Left kidney (tissue), 2 donors: ENCODE data around the gene ATP11A. TPM values are rescaled to one million over a fixed set of nuclear protein-coding genes. Genes with fewer than 3 reads are reported as not detected.
"Not testable (repeated sequence)": the region's sequence is repeated elsewhere in the genome, so short reads cannot be mapped to it uniquely, and the experiment has no call there.

Source experiments
- DNase-seq: peaks from one replicate; pipeline ENCODE4 v3.0.0-alpha.2; 2013
- polyA plus RNA-seq: library from polyadenylated mRNA; unstranded; fragments of 120-200 nt; gene quantifications from one replicate; pipeline ENCODE4 v1.2.1, GENCODE V29; 2013; ENCODE audit not compliant: insufficient read length

ATP11A gene
- polyA plus RNA-seq, 1 donor, result 46.8 TPM

DNA sequence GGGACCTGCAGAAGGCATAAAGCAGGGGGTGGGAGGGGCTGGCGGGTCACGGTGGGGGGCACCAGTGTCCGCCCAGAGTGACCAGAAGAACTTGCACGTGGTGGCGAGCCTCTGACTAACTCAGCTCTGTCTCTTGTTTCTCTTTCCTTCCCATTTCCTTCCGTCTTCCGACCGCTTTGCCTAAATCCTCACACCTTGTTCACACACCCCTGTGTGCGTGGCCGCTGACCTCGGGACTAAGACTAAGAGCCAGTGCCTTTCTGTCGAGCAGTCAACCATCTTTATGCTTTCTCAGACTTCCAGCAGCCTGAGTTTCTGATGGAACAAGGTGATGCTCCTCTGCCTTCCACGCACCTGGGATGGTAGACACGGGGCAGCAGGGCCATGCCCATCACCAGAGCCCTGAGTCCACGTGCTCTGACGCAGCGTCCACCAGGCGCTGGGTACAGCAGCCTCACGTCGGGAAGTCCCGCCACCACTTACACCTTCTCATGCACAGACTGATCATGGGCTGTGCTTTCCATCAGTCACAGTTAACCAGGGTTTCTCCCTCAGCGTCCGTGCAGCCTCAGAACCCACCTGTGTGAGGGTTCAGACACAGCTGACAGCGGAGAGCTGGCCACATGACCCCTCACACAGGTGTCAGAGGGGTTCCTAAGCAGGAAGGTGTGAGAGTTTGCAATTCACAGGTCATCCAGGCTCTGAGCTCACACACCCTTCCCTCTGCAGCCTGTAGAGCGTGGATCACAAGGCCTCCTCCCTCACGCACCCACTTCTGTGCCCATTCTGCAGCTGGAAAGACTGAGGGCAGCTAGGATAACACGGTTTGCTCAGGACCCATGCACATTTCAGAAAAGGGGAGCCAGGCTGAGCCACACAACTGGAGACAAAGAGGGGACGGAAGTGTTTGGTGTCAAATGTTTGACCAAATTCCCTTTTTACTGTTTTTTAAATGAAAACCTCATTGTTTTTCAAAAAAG is 188.4 kb downstream of the ATP11A start:
- DNase-seq, result no peak

- no peak for DNase-seq
Measured at GRCh38 chr13:112879283-112879833, 189.5 kb downstream of the ATP11A start.

- no peak for DNase-seq
Measured at GRCh38 chr13:112880221-112880641, 190.4 kb downstream of the ATP11A start.

DNA sequence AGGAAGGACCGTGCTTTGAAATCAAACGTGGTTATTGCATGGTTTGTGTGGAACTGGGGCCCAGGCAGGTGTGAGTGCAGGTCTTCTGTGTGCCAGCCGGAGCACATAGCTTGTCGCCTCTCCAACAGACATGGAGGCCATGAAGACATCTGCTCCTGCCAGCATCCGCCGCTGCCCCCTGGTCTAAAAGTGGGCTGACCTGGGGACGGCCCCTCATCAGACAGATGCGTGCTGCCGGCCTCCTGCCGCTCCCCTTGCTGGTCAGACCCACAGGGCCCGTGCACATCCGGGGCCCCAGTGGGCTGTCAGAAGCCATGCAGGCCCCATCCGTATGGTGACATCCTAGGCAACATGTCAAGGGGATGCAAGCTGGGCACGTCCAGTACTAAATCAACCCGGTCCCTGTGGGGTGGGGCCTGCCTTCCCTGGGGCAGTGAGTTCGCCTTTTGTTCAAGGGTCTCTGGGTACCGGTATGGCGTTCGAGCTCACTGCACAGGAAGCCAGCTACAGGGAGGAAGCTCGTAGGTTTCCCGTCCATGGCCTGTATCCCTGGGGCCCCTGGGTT is 191.2 kb downstream of the ATP11A start:
- DNase-seq, result no peak

DNA sequence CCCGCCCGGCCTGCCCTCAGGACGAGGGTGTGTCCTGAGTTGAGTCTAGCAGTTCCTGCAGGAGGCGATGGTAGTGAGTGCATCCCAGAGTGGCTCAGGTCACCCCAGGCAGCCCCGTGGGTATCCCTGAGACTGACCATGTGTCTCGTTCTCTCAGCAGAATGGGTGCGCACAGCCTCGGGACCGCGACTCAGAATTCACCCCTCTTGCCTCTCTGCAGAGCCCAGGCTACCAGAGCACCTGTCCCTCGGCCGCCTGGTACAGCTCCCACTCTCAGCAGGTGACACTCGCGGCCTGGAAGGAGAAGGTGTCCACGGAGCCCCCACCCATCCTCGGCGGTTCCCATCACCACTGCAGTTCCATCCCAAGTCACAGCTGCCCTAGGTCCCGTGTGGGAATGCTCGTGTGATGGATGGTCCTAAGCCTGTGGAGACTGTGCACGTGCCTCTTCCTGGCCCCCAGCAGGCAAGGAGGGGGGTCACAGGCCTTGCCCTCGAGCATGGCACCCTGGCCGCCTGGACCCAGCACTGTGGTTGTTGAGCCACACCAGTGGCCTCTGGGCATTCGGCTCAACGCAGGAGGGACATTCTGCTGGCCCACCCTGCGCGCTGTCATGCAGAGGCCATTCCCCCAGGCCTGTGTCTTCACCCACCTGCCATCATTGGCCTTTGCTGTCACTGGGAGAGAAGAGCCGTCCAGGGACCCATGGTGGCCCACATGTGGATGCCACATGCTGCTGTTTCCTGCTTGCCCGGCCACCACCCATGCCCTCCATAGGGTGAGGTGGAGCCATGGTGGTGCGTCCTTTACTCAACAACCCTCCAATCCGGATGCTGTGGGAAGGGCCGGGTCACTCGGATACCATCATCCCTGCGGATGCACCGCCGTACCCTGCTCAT is 192.1 kb downstream of the ATP11A start:
- DNase-seq, result no peak

DNA sequence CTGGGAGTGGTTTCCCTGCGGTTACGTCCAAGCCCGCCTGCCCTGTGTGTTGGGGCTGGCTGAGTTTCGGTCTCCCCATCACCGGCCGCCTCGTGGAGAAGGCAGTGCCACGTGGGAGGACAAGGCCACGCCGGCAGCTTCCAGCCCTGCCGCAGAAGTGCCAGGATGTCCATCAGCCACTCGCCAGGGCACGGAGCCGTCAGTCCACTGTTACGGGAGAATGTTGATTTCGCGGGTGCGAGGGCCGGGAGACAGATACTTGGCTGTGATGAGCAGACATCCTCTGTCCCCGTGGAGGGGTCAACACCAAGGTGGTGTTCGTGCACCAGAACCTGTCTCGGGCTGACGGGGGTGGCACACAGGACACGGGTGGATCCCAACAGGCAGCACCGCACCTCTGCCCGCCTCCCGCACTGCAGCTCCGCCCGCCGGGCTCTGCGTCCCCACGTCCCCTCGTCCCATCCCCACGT is 192.8 kb downstream of the ATP11A start:
- DNase-seq, result no peak

DNA sequence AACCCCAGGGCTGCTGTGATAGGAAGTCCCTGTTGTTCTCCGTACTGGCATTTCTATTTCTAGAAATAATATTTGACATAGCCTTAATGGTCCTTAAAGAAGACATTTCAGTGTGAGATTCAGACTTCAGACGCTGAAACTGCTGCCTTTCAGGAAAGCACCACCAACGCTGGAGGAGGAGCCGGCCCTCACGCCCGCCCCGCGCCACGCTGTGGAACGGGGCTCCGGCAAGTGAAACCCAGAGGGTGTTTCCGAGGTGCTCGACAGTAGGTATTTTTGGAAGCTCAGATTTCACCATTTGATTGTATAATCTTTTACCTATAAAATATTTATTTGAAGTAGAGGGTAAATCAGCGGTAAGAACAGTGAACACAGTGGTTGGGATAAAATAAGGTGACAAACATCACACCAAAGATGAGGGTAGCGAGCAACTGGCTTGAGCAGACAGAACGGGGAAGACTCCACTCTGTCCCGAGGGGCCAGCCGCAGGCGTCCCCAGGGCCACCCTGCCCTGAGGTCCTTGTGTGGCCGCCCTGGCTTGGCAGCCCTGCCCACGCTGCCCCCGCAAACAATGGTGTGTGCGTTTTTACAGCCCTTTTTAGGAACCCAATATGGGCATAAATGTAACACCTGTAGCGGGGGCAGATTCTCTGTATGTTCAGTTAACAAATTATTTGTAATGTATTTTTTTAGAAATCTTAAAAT is 193.6 kb downstream of the ATP11A start:
- no peak for DNase-seq

DNA sequence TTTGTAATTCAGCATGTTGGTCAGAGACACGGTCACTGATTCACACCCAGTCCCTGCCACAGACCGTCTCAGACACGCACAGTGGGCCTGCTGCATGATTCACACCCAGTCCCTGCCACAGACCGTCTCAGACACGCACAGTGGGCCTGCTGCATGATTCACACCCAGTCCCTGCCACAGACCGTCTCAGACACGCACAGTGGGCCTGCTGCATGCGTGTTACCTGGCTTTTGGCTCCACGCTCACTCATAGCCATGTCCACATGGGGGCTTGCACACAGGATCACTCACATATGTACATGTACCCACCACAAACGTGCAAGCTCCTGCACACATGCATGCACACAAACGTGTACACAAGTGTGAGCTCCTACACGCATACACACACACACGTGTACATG is 194.9 kb downstream of the ATP11A start:
- not testable (repeated sequence) for DNase-seq

DNA sequence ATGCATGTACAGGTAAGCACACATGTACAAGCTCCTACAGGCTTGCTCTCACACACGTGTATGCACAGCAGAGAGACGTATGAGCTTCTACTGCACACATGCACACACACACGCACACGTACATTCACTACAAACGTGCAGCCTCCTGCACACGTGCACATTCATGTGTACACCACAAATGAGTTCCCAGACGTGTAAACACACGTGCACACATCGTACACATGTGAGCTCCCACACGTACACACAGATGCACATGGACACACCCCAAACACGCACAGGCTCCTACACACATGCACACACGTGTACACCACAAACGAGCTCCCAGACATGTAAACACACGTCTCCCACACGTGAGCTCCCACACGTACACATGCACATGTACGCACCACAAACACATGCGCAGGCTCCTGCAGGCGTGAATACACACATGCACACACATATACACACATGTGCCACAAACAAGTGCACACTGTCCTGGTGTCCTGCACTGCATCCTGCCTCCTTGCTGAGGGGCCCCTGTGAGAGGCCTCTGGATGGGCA is 195.5 kb downstream of the ATP11A start:
- no peak for DNase-seq

DNA sequence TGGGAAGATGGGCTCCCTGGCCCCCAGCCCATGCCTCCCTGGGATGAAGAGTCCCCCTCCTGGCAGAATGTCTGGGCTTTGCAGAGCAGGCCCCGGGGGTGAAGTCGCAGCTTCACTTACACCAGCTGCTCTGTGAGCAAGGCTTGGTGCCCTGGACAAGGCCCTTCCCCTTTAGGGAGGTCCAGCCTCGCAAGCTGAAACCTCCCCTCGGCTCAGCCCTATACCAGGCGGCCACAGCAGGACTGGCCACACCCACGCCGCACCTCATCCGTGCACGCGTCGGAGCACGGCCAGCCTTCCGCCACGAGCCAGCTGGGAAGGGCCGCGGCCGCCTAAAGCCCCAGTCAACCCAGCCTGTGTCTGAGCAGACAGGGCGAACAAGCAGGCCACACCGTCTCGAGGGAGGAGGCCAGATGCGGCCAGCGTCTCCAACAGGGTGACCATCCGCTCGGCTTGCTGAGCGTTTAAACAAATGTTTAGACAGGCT is 196.0 kb downstream of the ATP11A start:
- peak; percentile 85 for DNase-seq

GRCh38 chr13:112887151-112887550 is 197.3 kb downstream of the ATP11A start:
- DNase-seq, result no peak

DNA sequence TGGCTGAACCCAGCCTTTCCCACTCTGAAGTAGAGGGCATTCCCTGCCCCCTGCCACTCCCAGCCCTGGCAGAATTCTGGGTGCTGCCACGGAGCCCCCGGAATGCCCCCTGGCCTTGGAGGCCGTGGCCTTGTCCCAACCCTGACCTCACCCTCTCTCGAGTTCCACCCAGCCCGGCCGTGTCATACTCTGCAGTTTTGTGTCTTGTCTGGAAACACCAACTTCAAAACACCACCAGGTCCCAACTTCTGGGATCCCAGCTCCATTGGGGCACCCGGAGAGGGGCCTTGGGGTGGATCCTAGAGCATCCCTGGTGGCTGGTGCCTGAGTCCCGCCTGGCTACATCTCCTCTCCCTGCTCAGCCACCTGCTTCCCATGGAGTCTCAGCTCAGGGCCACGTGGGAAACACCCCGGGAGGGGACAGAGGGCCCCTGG is 197.7 kb downstream of the ATP11A start:
- no peak for DNase-seq

GRCh38 chr13:112888238-112889111 is 198.6 kb downstream of the ATP11A start:
- DNase-seq, result no peak

DNA sequence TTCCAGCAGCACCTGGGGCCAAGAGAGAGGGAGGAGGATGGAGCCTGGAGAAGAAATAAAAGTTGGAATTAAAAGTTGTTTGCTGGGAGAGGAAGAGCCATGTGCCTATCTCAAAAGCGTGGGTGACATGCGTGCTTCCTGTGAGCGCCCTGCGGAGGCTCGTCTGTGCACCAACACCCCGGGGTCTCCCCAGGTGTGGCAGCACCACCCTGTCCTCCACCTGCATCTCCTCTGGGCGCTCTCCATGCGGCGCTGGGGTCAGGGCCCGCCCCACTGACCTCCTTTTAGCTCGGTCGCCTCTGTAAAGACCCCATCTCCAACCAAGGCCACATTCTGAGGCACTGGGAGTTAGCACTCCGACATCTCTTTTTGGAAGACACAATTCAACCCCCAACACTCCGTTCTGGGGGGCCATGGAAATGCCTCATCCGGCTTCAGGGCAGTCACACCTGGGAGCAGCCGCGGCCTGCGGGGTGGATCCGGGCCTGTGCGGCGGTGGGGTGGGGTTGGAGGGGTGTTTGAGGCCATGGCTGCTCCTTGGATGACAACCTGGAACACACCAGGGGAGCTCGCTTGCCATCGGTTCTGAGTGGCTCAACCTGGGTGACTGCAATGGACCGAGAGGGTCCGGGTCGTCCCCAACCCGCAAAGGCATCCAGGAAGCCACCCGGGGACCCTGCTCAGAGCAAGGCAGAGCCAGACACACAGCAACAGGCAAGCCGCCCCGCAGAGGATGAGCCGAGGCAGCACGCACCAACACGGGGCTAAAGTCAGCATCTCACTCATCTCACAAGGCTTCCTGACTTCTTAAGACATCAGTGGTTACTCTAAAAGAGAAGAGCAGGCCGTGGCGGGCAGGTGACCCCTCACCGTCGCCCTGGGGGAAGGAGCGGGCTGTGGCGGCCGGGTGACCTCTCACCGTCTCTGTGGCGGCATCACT is 199.8 kb downstream of the ATP11A start:
- no peak for DNase-seq

DNA sequence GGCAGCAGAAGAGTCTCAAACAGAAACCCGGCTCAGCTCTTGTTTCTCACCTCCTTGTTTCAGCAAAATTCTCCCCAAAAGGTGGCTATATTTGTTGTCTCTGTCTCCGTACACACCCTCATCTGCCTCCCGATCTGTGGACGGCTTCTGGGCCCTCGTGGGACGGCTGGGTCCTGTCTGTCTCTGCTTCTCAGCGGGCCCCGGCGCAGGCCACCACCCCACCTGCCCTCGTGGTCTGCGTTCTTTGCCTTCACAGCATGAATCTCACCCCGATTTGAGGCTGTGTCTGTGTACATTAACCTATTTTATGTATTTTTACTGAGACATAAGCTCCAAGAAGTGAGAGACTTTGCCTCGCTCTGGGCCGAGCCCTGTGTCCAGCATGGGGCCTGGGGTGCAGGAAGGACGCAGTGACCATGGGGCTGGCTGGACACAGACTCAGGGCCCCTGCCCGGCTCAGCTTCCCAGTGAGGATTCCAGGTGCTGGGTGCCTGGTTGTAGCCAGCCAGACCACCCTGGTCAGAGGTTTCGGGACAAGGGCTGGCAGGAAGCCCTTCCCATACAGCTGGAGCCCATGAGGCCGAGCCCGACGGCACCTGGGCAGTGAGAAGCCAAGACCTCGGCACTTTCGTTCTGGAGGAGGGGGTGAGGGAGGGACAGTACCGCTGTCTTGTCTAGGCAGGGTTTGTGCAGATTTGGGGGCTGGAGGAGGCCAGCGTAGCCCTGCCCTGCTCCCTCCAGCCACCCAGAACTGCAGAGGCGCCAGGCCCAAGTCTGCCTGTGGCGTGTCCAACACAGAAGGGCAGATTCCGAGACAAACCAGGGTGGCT is 200.7 kb downstream of the ATP11A start:
- DNase-seq, result no peak

- DNase-seq, result no peak
Measured at GRCh38 chr13:112891477-112892401, 201.9 kb downstream of the ATP11A start.
